Measurements from ENCODE around the gene LIG1. TPM values are rescaled to one million over a fixed set of nuclear protein-coding genes. Genes with fewer than 3 reads are reported as not detected.

The LIG1 gene
- total RNA-seq, 1 experiment from 2014 or later = 41.3 TPM

DNA sequence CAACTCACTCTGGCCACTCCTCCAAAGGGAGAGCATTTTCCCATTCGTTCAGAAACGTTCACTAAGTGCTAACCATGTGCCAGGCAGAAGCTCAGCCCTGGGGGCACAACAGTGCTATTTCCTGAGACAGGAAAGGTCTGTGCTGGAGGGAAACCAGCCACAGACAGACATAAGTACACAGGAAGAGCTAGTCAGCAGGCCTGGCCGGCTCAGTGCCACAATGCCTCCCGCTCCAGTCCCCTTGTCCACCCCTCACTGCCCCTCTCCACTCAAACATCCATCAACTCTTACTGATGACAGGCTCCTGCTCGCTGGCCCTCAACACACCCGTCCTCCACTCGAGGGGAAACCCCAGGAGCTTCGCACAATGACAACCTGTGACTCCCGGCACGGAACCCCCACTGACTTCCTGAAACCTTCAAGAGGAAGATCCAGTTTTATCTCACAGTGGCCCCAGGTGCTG, 48.2 kb downstream of the LIG1 start:
- Histone ChIP-seq H3K9me3 (ENCODE audit: control insufficient read depth, insufficient read depth, low read depth, low read length) (no peaks in the 10 kb centered on the region), H3K36me3 (ENCODE audit: control insufficient read depth, insufficient read depth, low read length) (no peaks in the 10 kb centered on the region; the same call in 1 of the 2 replicates), H3K4me3 (ENCODE audit: low read depth in 2 of 2, low read length in 2 of 2) (no peak overlapping the region), H3K27ac (ENCODE audit: low read length) (no peak overlapping the region), H3K4me1 (ENCODE audit: control insufficient read depth, insufficient read depth, low read length) (no peaks in the 10 kb centered on the region), H3K27me3 (ENCODE audit: control insufficient read depth, insufficient read depth, low read length) (no peaks in the 10 kb centered on the region)
- TF ChIP-seq SIN3A (IDR thresholded peaks at IDR 0.05; ENCODE audit: borderline replicate concordance, insufficient read depth, low read depth, low read length) = no peak
- BruUV-seq (replicated peaks) = no TSS peak
- ChIA-PET CTCF (no interaction called here), POLR2A (no interaction called here)
- in situ Hi-C loops (cut with HindIII; ENCODE audit: low pct_unique_long_range_greater_than_20kb, low sequenced_read_pairs) = no loop called here
- no peak for ATAC-seq
- intact Hi-C loops (cut with micrococcal nuclease; ENCODE audit: unreplicated experiment) = no loop called here
- no peak for DNase-seq (ENCODE audit: low read depth, low spot score)

DNA sequence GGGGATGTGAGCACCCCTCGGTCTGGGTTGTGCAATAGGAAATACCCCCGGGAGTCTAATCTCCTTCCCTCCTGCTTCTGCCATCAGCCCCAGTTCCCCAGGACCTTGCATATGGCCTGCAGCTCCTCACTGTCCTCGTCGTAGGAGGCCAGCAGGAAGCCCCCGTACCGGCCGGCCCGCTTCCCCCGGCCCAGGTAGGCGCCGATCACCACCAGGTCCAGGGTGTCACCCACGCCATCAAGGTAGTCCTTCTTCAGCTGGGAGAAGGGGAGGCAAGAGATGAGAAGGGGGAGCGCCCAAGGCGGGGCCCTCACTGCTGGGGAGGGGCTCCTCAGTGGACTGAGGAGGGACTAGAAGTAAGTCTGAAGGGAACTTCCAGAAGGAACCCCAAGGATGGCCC, 49.1 kb downstream of the LIG1 start:
- Histone ChIP-seq H3K27me3 (ENCODE audit: control insufficient read depth, insufficient read depth, low read length) (no peaks in the 10 kb centered on the region), H3K9me3 (ENCODE audit: control insufficient read depth, insufficient read depth, low read depth, low read length) (no peaks in the 10 kb centered on the region), H3K4me3 (ENCODE audit: low read depth in 2 of 2, low read length in 2 of 2) (no peak overlapping the region), H3K27ac (ENCODE audit: low read length) (no peak overlapping the region), H3K36me3 (ENCODE audit: control insufficient read depth, insufficient read depth, low read length) (no peaks in the 10 kb centered on the region; the same call in 1 of the 2 replicates), H3K4me1 (ENCODE audit: control insufficient read depth, insufficient read depth, low read length) (no peaks in the 10 kb centered on the region)
- in situ Hi-C loops (cut with HindIII; ENCODE audit: low pct_unique_long_range_greater_than_20kb, low sequenced_read_pairs) (no loop called here), intact Hi-C loops (cut with micrococcal nuclease; ENCODE audit: unreplicated experiment) (no loop called here)
- CTCF ChIA-PET = no interaction called here
- POLR2A ChIA-PET = no interaction called here
- no TSS peak for BruUV-seq (replicated peaks)
- DNase-seq (ENCODE audit: low read depth, low spot score) = no peak
- TF ChIP-seq, protein P1, sequence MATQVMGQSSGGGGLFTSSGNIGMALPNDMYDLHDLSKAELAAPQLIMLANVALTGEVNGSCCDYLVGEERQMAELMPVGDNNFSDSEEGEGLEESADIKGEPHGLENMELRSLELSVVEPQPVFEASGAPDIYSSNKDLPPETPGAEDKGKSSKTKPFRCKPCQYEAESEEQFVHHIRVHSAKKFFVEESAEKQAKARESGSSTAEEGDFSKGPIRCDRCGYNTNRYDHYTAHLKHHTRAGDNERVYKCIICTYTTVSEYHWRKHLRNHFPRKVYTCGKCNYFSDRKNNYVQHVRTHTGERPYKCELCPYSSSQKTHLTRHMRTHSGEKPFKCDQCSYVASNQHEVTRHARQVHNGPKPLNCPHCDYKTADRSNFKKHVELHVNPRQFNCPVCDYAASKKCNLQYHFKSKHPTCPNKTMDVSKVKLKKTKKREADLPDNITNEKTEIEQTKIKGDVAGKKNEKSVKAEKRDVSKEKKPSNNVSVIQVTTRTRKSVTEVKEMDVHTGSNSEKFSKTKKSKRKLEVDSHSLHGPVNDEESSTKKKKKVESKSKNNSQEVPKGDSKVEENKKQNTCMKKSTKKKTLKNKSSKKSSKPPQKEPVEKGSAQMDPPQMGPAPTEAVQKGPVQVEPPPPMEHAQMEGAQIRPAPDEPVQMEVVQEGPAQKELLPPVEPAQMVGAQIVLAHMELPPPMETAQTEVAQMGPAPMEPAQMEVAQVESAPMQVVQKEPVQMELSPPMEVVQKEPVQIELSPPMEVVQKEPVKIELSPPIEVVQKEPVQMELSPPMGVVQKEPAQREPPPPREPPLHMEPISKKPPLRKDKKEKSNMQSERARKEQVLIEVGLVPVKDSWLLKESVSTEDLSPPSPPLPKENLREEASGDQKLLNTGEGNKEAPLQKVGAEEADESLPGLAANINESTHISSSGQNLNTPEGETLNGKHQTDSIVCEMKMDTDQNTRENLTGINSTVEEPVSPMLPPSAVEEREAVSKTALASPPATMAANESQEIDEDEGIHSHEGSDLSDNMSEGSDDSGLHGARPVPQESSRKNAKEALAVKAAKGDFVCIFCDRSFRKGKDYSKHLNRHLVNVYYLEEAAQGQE (IDR thresholded peaks at IDR 0.05; ENCODE audit: insufficient read depth in 1 of 2, low read depth in 2 of 2, low read length in 1 of 2) = no peak
- TF ChIP-seq TCF7L2 (IDR thresholded peaks at IDR 0.05; ENCODE audit: low read depth, low read length) (no peak), POLR2AphosphoS5 (IDR thresholded peaks at IDR 0.05; ENCODE audit: low read depth, low read length) (no peak), SIN3A (IDR thresholded peaks at IDR 0.05; ENCODE audit: borderline replicate concordance, insufficient read depth, low read depth, low read length) (no peak)
- TF ChIP-seq, protein P2, sequence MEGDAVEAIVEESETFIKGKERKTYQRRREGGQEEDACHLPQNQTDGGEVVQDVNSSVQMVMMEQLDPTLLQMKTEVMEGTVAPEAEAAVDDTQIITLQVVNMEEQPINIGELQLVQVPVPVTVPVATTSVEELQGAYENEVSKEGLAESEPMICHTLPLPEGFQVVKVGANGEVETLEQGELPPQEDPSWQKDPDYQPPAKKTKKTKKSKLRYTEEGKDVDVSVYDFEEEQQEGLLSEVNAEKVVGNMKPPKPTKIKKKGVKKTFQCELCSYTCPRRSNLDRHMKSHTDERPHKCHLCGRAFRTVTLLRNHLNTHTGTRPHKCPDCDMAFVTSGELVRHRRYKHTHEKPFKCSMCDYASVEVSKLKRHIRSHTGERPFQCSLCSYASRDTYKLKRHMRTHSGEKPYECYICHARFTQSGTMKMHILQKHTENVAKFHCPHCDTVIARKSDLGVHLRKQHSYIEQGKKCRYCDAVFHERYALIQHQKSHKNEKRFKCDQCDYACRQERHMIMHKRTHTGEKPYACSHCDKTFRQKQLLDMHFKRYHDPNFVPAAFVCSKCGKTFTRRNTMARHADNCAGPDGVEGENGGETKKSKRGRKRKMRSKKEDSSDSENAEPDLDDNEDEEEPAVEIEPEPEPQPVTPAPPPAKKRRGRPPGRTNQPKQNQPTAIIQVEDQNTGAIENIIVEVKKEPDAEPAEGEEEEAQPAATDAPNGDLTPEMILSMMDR (IDR thresholded peaks at IDR 0.05) = no peak
- ATAC-seq = no peak

DNA sequence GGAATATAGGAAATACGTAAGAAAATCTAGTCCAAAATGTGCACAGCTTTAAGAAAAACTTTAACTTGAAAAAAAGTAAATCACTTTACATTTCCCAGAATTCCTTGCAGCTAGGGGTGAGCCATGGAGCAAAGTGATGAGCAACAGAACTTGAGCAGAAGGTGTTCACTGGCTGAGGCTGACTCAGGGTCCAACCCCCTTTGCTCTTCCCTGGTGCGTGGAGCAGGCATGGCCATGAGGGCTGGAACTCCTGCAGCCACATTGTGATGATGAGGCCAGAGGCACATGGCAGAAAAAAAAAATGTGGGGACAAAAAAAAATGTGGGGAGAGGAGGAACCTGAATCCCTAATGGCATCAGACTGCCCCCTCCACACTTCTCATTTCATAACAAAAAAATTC, 49.6 kb downstream of the LIG1 start:
- H3K4me3 ChIP-seq (ENCODE audit: low read depth in 2 of 2, low read length in 2 of 2) = no peak overlapping the region
- ChIA-PET POLR2A (interaction anchor here (0.6 kb wide), 1 partner anchor 156 kb away, joined by 10 read pairs; no protein-coding TSS in a partner anchor), CTCF (interaction anchor here (1.8 kb wide), 1 partner anchor 10 kb away, joined by 4 read pairs; the partner anchor contains the start of gene PLA2G4C)
- no TSS peak for BruUV-seq (replicated peaks)
- TF ChIP-seq POLR2AphosphoS5 (IDR thresholded peaks at IDR 0.05; ENCODE audit: low read depth, low read length) (no peak), TCF7L2 (IDR thresholded peaks at IDR 0.05; ENCODE audit: low read depth, low read length) (no peak), SIN3A (IDR thresholded peaks at IDR 0.05; ENCODE audit: borderline replicate concordance, insufficient read depth, low read depth, low read length) (no peak)
- TF ChIP-seq, protein P1 (IDR thresholded peaks at IDR 0.05; ENCODE audit: insufficient read depth in 1 of 2, low read depth in 2 of 2, low read length in 1 of 2) = no peak
- TF ChIP-seq, protein P2 (IDR thresholded peaks at IDR 0.05) = no peak
- ATAC-seq (no peak), DNase-seq (ENCODE audit: low read depth, low spot score) (no peak)
- H3K36me3 ChIP-seq (ENCODE audit: control insufficient read depth, insufficient read depth, low read length) = no peaks in the 10 kb centered on the region; the same call in 1 of the 2 replicates
- H3K27me3 ChIP-seq (ENCODE audit: control insufficient read depth, insufficient read depth, low read length) = no peaks in the 10 kb centered on the region
- no peak overlapping the region for H3K27ac ChIP-seq (ENCODE audit: low read length)
- H3K4me1 ChIP-seq (ENCODE audit: control insufficient read depth, insufficient read depth, low read length) = no peaks in the 10 kb centered on the region
- no peaks in the 10 kb centered on the region for H3K9me3 ChIP-seq (ENCODE audit: control insufficient read depth, insufficient read depth, low read depth, low read length)
- in situ Hi-C loops (cut with HindIII; ENCODE audit: low pct_unique_long_range_greater_than_20kb, low sequenced_read_pairs) (no loop called here), intact Hi-C loops (cut with micrococcal nuclease; ENCODE audit: unreplicated experiment) (no loop called here)

Data from Panc1 (cell line).